ENCODE data around the gene PTCD2.

The PTCD2 gene

GRCh38 chr5:72326306-72326649, 6.1 kb downstream of the PTCD2 start:
- Histone ChIP-seq H3K4me1 (ENCODE audit: insufficient read depth, insufficient read length) (no peaks in the 10 kb centered on the region), H3K36me3 (ENCODE audit: insufficient read depth, insufficient read length, low read length) (peaks cover 75% of the 10 kb centered on the region), H3K27me3 (ENCODE audit: insufficient read depth, insufficient read length) (no peaks in the 10 kb centered on the region), H3K4me3 (ENCODE audit: insufficient read length, low read depth) (no peak overlapping the region), H3K9ac (ENCODE audit: insufficient read length, low read depth) (no peak overlapping the region), H3K9me3 (ENCODE audit: insufficient read depth, low read length) (no peaks in the 10 kb centered on the region)
- no peak for DNase-seq (ENCODE audit: low read depth, low spot score)
- TF ChIP-seq SUZ12 (IDR thresholded peaks at IDR 0.05; ENCODE audit: extremely low read depth, insufficient read depth, insufficient read length) (no peak), YY1 (IDR thresholded peaks at IDR 0.05; ENCODE audit: insufficient read depth, insufficient read length) (no peak), ZNF274 (IDR thresholded peaks at IDR 0.05; ENCODE audit: low read depth, low read length) (no peak)

- no peak for DNase-seq (ENCODE audit: low read depth, low spot score)
- TF ChIP-seq SUZ12 (IDR thresholded peaks at IDR 0.05; ENCODE audit: extremely low read depth, insufficient read depth, insufficient read length) (no peak), YY1 (IDR thresholded peaks at IDR 0.05; ENCODE audit: insufficient read depth, insufficient read length) (no peak), ZNF274 (IDR thresholded peaks at IDR 0.05; ENCODE audit: low read depth, low read length) (no peak)
- H3K4me1 ChIP-seq (ENCODE audit: insufficient read depth, insufficient read length), result no peaks in the 10 kb centered on the region
- H3K4me3 ChIP-seq (ENCODE audit: insufficient read length, low read depth), result no peak overlapping the region
- H3K9me3 ChIP-seq (ENCODE audit: insufficient read depth, low read length), result no peaks in the 10 kb centered on the region
- no peaks in the 10 kb centered on the region for H3K27me3 ChIP-seq (ENCODE audit: insufficient read depth, insufficient read length)
- peaks cover 74% of the 10 kb centered on the region for H3K36me3 ChIP-seq (ENCODE audit: insufficient read depth, insufficient read length, low read length)
- no peak overlapping the region for H3K9ac ChIP-seq (ENCODE audit: insufficient read length, low read depth)
Measured at GRCh38 chr5:72328172-72328571, 8.0 kb downstream of the PTCD2 start.

GRCh38 chr5:72330712-72331111, 10.5 kb downstream of the PTCD2 start:
- no peaks in the 10 kb centered on the region for H3K9me3 ChIP-seq (ENCODE audit: insufficient read depth, low read length)
- no peaks in the 10 kb centered on the region for H3K27me3 ChIP-seq (ENCODE audit: insufficient read depth, insufficient read length)
- H3K9ac ChIP-seq (ENCODE audit: insufficient read length, low read depth), result no peak overlapping the region
- no peaks in the 10 kb centered on the region for H3K4me1 ChIP-seq (ENCODE audit: insufficient read depth, insufficient read length)
- DNase-seq (ENCODE audit: low read depth, low spot score), result no peak
- TF ChIP-seq SUZ12 (IDR thresholded peaks at IDR 0.05; ENCODE audit: extremely low read depth, insufficient read depth, insufficient read length) (no peak), ZNF274 (IDR thresholded peaks at IDR 0.05; ENCODE audit: low read depth, low read length) (no peak), YY1 (IDR thresholded peaks at IDR 0.05; ENCODE audit: insufficient read depth, insufficient read length) (no peak)
- H3K36me3 ChIP-seq (ENCODE audit: insufficient read depth, insufficient read length, low read length), result peaks cover 55% of the 10 kb centered on the region
- no peak overlapping the region for H3K4me3 ChIP-seq (ENCODE audit: insufficient read length, low read depth)

- H3K9ac ChIP-seq (ENCODE audit: insufficient read length, low read depth), result no peak overlapping the region
- H3K9me3 ChIP-seq (ENCODE audit: insufficient read depth, low read length), result no peaks in the 10 kb centered on the region
- no peak overlapping the region for H3K4me3 ChIP-seq (ENCODE audit: insufficient read length, low read depth)
- H3K27me3 ChIP-seq (ENCODE audit: insufficient read depth, insufficient read length), result no peaks in the 10 kb centered on the region
- H3K36me3 ChIP-seq (ENCODE audit: insufficient read depth, insufficient read length, low read length), result peaks cover 27% of the 10 kb centered on the region
- H3K4me1 ChIP-seq (ENCODE audit: insufficient read depth, insufficient read length), result no peaks in the 10 kb centered on the region
- TF ChIP-seq SUZ12 (IDR thresholded peaks at IDR 0.05; ENCODE audit: extremely low read depth, insufficient read depth, insufficient read length), result no peak
- TF ChIP-seq YY1 (IDR thresholded peaks at IDR 0.05; ENCODE audit: insufficient read depth, insufficient read length), result no peak
- TF ChIP-seq ZNF274 (IDR thresholded peaks at IDR 0.05; ENCODE audit: low read depth, low read length), result no peak
- DNase-seq (ENCODE audit: low read depth, low spot score), result no peak
Measured at GRCh38 chr5:72337159-72337558, 17.0 kb downstream of the PTCD2 start.

GRCh38 chr5:72338689-72339209, 18.6 kb downstream of the PTCD2 start:
- TF ChIP-seq ZNF274 (IDR thresholded peaks at IDR 0.05; ENCODE audit: low read depth, low read length), result no peak
- no peak for TF ChIP-seq SUZ12 (IDR thresholded peaks at IDR 0.05; ENCODE audit: extremely low read depth, insufficient read depth, insufficient read length)
- no peak for TF ChIP-seq YY1 (IDR thresholded peaks at IDR 0.05; ENCODE audit: insufficient read depth, insufficient read length)
- DNase-seq (ENCODE audit: low read depth, low spot score), result no peak
- Histone ChIP-seq H3K9ac (ENCODE audit: insufficient read length, low read depth) (no peak overlapping the region), H3K4me3 (ENCODE audit: insufficient read length, low read depth) (no peak overlapping the region), H3K4me1 (ENCODE audit: insufficient read depth, insufficient read length) (no peaks in the 10 kb centered on the region), H3K36me3 (ENCODE audit: insufficient read depth, insufficient read length, low read length) (peaks cover 32% of the 10 kb centered on the region), H3K9me3 (ENCODE audit: insufficient read depth, low read length) (no peaks in the 10 kb centered on the region; the same call in 1 of the 2 replicates), H3K27me3 (ENCODE audit: insufficient read depth, insufficient read length) (no peaks in the 10 kb centered on the region)

- Histone ChIP-seq H3K27me3 (ENCODE audit: insufficient read depth, insufficient read length) (no peaks in the 10 kb centered on the region), H3K9me3 (ENCODE audit: insufficient read depth, low read length) (no peaks in the 10 kb centered on the region; the same call in 1 of the 2 replicates), H3K9ac (ENCODE audit: insufficient read length, low read depth) (no peak overlapping the region), H3K4me3 (ENCODE audit: insufficient read length, low read depth) (no peak overlapping the region), H3K36me3 (ENCODE audit: insufficient read depth, insufficient read length, low read length) (peaks cover 36% of the 10 kb centered on the region), H3K4me1 (ENCODE audit: insufficient read depth, insufficient read length) (no peaks in the 10 kb centered on the region)
- TF ChIP-seq ZNF274 (IDR thresholded peaks at IDR 0.05; ENCODE audit: low read depth, low read length), result no peak
- TF ChIP-seq SUZ12 (IDR thresholded peaks at IDR 0.05; ENCODE audit: extremely low read depth, insufficient read depth, insufficient read length), result no peak
- TF ChIP-seq YY1 (IDR thresholded peaks at IDR 0.05; ENCODE audit: insufficient read depth, insufficient read length), result no peak
- no peak for DNase-seq (ENCODE audit: low read depth, low spot score)
Measured at GRCh38 chr5:72346398-72346797, 26.2 kb downstream of the PTCD2 start.

GRCh38 chr5:72347801-72348308, 27.7 kb downstream of the PTCD2 start:
- no peak overlapping the region for H3K9ac ChIP-seq (ENCODE audit: insufficient read length, low read depth)
- no peak for DNase-seq (ENCODE audit: low read depth, low spot score)

More at GRCh38 chr5:72347801-72348308, 27.7 kb downstream of the PTCD2 start:
- TF ChIP-seq ZNF274 (IDR thresholded peaks at IDR 0.05; ENCODE audit: low read depth, low read length) (no peak), YY1 (IDR thresholded peaks at IDR 0.05; ENCODE audit: insufficient read depth, insufficient read length) (no peak)
- no peaks in the 10 kb centered on the region for H3K4me1 ChIP-seq (ENCODE audit: insufficient read depth, insufficient read length)
- H3K4me3 ChIP-seq (ENCODE audit: insufficient read length, low read depth), result no peak overlapping the region
- H3K27me3 ChIP-seq (ENCODE audit: insufficient read depth, insufficient read length), result no peaks in the 10 kb centered on the region
- peaks cover 40% of the 10 kb centered on the region for H3K36me3 ChIP-seq (ENCODE audit: insufficient read depth, insufficient read length, low read length)
- H3K9me3 ChIP-seq (ENCODE audit: insufficient read depth, low read length), result no peaks in the 10 kb centered on the region; the same call in 1 of the 2 replicates

All from NT2/D1 (cell line).